Rectal smooth muscle tissue (tissue), 1 donor: Measurements from ENCODE around the gene KRT26.
"Not testable (repeated sequence)": the region's sequence is repeated elsewhere in the genome, so short reads cannot be mapped to it uniquely, and the experiment has no call there.

Experiments used
- H3K27ac ChIP-seq: one replicate; pipeline ENCODE4 v1.7.0; 2013; ENCODE audit warnings: low read depth, low read length, inconsistent platforms
- H3K27me3 ChIP-seq: one replicate; pipeline ENCODE4 v1.7.0; 2013; ENCODE audit warnings: low read length; ENCODE audit not compliant: control insufficient read depth, insufficient read depth
- H3K36me3 ChIP-seq: one replicate; pipeline ENCODE4 v1.7.0; 2013; ENCODE audit warnings: low read length; ENCODE audit not compliant: control insufficient read depth, insufficient read depth
- H3K4me1 ChIP-seq: one replicate; pipeline ENCODE4 v1.7.0; 2013; ENCODE audit warnings: low read length; ENCODE audit not compliant: control insufficient read depth, insufficient read depth
- H3K4me3 ChIP-seq: one replicate; pipeline ENCODE4 v1.7.0; 2013; ENCODE audit warnings: low read length
- H3K9ac ChIP-seq: one replicate; pipeline ENCODE4 v1.7.0; 2013; ENCODE audit warnings: low read length

KRT26 gene

GRCh38 chr17:40751065-40751464 is 20.9 kb downstream of the KRT26 start:
- no peaks in the 10 kb centered on the region for H3K36me3 ChIP-seq

GRCh38 chr17:40750391-40750790 is 21.6 kb downstream of the KRT26 start:
- H3K27me3 ChIP-seq, result no peaks in the 10 kb centered on the region
- no peaks in the 10 kb centered on the region for H3K4me1 ChIP-seq
- no peak overlapping the region for H3K27ac ChIP-seq
- H3K9ac ChIP-seq, result no peak overlapping the region
- no peaks in the 10 kb centered on the region for H3K36me3 ChIP-seq
- no peak overlapping the region for H3K4me3 ChIP-seq

More at GRCh38 chr17:40751065-40751464, 20.9 kb downstream of the KRT26 start:
- no peak overlapping the region for H3K9ac ChIP-seq
- no peak overlapping the region for H3K27ac ChIP-seq
- H3K27me3 ChIP-seq, result no peaks in the 10 kb centered on the region
- no peak overlapping the region for H3K4me3 ChIP-seq
- no peaks in the 10 kb centered on the region for H3K4me1 ChIP-seq

- not testable (repeated sequence) for H3K27ac ChIP-seq, H3K27me3 ChIP-seq, H3K4me1 ChIP-seq, H3K9ac ChIP-seq, H3K4me3 ChIP-seq, H3K36me3 ChIP-seq
These were observed 23.3 kb downstream of the KRT26 start for GRCh38 chr17:40748666-40749065.

GRCh38 chr17:40738553-40738952 is 33.4 kb downstream of the KRT26 start:
- no peak overlapping the region for H3K27ac ChIP-seq
- H3K36me3 ChIP-seq, result no peaks in the 10 kb centered on the region
- no peak overlapping the region for H3K9ac ChIP-seq
- H3K4me1 ChIP-seq, result no peaks in the 10 kb centered on the region
- H3K27me3 ChIP-seq, result no peaks in the 10 kb centered on the region
- H3K4me3 ChIP-seq, result no peak overlapping the region

GRCh38 chr17:40735016-40735415 is 37.0 kb downstream of the KRT26 start:
- no peak overlapping the region for H3K4me3 ChIP-seq
- H3K36me3 ChIP-seq, result no peaks in the 10 kb centered on the region
- no peak overlapping the region for H3K9ac ChIP-seq
- H3K27me3 ChIP-seq, result no peaks in the 10 kb centered on the region
- H3K4me1 ChIP-seq, result no peaks in the 10 kb centered on the region
- no peak overlapping the region for H3K27ac ChIP-seq

- H3K36me3 ChIP-seq, result no peaks in the 10 kb centered on the region
- no peaks in the 10 kb centered on the region for H3K27me3 ChIP-seq
- H3K4me3 ChIP-seq, result no peak overlapping the region
- no peak overlapping the region for H3K27ac ChIP-seq
- H3K4me1 ChIP-seq, result no peaks in the 10 kb centered on the region
- H3K9ac ChIP-seq, result no peak overlapping the region
These were observed 38.0 kb downstream of the KRT26 start for GRCh38 chr17:40734018-40734417.

- no peaks in the 10 kb centered on the region for H3K36me3 ChIP-seq
- H3K4me3 ChIP-seq, result no peak overlapping the region
- H3K9ac ChIP-seq, result no peak overlapping the region
- no peak overlapping the region for H3K27ac ChIP-seq
- no peaks in the 10 kb centered on the region for H3K4me1 ChIP-seq
- H3K27me3 ChIP-seq, result no peaks in the 10 kb centered on the region
These were observed 41.0 kb downstream of the KRT26 start for GRCh38 chr17:40730970-40731369.

- Histone ChIP-seq H3K27ac (no peak overlapping the region), H3K4me1 (no peaks in the 10 kb centered on the region), H3K9ac (no peak overlapping the region), H3K4me3 (no peak overlapping the region), H3K27me3 (no peaks in the 10 kb centered on the region), H3K36me3 (no peaks in the 10 kb centered on the region)
These were observed 44.4 kb downstream of the KRT26 start for GRCh38 chr17:40727447-40728231.

GRCh38 chr17:40726919-40727318 is 45.1 kb downstream of the KRT26 start:
- Histone ChIP-seq H3K27ac (no peak overlapping the region), H3K9ac (no peak overlapping the region), H3K4me1 (no peaks in the 10 kb centered on the region), H3K4me3 (no peak overlapping the region), H3K27me3 (no peaks in the 10 kb centered on the region), H3K36me3 (no peaks in the 10 kb centered on the region)

GRCh38 chr17:40724656-40725055 is 47.3 kb downstream of the KRT26 start:
- Histone ChIP-seq H3K4me3 (no peak overlapping the region), H3K9ac (no peak overlapping the region), H3K36me3 (no peaks in the 10 kb centered on the region), H3K4me1 (no peaks in the 10 kb centered on the region), H3K27ac (no peak overlapping the region), H3K27me3 (peaks cover 2% of the 10 kb centered on the region)

GRCh38 chr17:40722241-40722640 is 49.8 kb downstream of the KRT26 start:
- no peaks in the 10 kb centered on the region for H3K36me3 ChIP-seq
- no peaks in the 10 kb centered on the region for H3K4me1 ChIP-seq
- peaks cover 2% of the 10 kb centered on the region for H3K27me3 ChIP-seq
- H3K27ac ChIP-seq, result no peak overlapping the region
- H3K9ac ChIP-seq, result no peak overlapping the region
- H3K4me3 ChIP-seq, result no peak overlapping the region

GRCh38 chr17:40720899-40721298 is 51.1 kb downstream of the KRT26 start:
- Histone ChIP-seq H3K36me3 (no peaks in the 10 kb centered on the region), H3K9ac (no peak overlapping the region), H3K4me1 (no peaks in the 10 kb centered on the region), H3K27ac (no peak overlapping the region), H3K27me3 (peaks cover 4% of the 10 kb centered on the region), H3K4me3 (no peak overlapping the region)

GRCh38 chr17:40718930-40719329 is 53.1 kb downstream of the KRT26 start:
- no peak overlapping the region for H3K4me3 ChIP-seq
- no peak overlapping the region for H3K9ac ChIP-seq
- peaks cover 4% of the 10 kb centered on the region for H3K27me3 ChIP-seq
- no peak overlapping the region for H3K27ac ChIP-seq
- H3K36me3 ChIP-seq, result no peaks in the 10 kb centered on the region
- H3K4me1 ChIP-seq, result no peaks in the 10 kb centered on the region
